CD4-positive, alpha-beta T cell treated with Interleukin-10 for 1 hour (primary cell): ENCODE data around the gene LRP1.

ENCODE experiments used
- DNase-seq: peaks from one replicate; pipeline ENCODE4 v3.0.0-alpha.2; 2020

LRP1 gene

DNA sequence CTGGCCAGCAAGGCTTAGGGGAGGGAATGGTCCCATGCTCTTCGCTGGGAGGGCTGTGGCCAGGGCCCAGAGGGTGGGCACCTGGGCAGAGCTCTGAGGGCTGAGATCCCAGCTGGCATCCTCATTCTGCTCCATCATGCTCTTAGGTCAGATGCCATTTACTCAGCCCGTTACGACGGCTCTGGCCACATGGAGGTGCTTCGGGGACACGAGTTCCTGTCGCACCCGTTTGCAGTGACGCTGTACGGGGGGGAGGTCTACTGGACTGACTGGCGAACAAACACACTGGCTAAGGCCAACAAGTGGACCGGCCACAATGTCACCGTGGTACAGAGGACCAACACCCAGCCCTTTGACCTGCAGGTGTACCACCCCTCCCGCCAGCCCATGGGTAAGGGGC lies 49.9 kb downstream of the LRP1 start:
- DNase-seq: no peak

DNA sequence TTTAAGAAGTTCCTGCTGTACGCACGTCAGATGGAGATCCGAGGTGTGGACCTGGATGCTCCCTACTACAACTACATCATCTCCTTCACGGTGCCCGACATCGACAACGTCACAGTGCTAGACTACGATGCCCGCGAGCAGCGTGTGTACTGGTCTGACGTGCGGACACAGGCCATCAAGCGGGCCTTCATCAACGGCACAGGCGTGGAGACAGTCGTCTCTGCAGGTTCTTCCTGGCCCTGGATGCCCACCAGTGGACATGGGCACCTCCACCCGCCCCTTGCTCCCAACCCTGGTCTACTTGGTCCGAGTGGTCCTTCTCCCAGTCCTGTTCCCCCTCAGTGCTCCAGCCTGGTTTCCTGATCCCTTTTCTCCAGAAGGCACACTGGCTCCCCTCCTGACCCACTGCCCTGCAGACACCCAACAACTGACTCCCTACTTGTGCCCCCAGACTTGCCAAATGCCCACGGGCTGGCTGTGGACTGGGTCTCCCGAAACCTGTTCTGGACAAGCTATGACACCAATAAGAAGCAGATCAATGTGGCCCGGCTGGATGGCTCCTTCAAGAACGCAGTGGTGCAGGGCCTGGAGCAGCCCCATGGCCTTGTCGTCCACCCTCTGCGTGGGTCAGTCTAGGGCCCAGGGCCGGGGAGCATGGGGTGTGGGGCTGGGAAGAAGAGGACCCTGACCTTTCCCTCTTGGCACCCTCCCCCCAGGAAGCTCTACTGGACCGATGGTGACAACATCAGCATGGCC lies 51.2 kb downstream of the LRP1 start:
- DNase-seq: no peak

DNA sequence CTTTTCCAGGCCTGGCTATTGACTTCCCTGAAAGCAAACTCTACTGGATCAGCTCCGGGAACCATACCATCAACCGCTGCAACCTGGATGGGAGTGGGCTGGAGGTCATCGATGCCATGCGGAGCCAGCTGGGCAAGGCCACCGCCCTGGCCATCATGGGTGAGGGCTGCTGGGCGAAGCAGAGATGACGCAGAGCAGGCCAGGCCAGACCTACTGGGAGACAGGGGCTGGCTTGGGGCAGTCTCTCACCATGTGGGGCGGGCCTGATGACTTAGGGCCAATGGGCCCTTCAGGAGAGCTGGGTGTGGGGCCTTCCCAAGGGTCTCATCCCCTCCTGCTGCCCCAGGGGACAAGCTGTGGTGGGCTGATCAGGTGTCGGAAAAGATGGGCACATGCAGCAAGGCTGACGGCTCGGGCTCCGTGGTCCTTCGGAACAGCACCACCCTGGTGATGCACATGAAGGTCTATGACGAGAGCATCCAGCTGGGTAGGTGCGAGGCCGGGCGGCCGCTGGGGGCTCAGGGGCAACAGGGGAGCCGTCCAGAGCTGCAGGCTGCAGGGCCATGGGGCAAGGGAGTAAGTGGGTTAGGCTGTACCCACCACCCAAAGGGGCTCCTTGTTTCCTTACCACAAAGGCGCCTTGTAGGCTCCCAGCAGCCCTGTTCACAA lies 52.2 kb downstream of the LRP1 start:
- no peak for DNase-seq

DNA sequence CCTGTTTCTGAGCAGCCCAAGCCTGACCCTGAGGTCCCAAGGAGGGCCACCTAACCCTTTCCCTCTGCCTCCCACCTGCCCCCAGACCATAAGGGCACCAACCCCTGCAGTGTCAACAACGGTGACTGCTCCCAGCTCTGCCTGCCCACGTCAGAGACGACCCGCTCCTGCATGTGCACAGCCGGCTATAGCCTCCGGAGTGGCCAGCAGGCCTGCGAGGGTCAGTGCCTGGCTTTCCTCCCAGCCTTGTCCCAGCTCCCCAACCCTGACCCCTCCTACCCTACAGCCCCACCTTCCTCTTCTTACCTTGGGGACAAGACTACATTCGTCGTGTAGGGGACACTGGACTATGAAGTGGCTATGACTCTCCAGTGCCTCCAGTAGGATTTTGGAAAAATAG lies 52.8 kb downstream of the LRP1 start:
- no peak for DNase-seq

DNA sequence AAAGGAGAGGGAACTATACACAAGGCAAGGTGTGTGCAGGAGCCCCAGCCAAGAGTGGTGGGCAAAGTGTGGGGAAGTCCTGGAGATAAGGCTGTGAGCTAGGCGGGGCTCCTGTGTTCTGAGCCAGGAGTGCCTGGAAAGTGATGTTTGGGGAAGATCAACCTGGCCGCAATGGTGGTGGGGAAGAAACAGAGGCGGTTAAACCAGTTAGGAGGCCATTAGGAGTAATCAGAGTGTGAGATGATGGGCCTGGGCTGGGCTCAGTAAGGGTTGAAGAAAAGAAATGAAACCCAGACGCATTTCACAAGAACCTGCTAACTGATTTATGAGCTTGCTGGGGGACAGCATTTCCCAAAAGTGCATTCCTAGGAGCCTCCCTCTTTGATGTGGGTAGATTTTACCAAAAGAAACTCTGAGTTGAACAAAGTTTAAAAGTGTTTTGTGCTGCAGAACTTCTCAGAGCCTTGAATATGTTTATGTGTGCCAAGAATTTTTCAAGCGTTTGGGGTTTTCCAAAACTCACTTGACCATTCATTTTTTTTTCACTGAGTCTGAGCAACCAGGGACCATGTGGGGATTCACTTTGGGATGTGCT lies 53.4 kb downstream of the LRP1 start:
- DNase-seq: no peak

DNA sequence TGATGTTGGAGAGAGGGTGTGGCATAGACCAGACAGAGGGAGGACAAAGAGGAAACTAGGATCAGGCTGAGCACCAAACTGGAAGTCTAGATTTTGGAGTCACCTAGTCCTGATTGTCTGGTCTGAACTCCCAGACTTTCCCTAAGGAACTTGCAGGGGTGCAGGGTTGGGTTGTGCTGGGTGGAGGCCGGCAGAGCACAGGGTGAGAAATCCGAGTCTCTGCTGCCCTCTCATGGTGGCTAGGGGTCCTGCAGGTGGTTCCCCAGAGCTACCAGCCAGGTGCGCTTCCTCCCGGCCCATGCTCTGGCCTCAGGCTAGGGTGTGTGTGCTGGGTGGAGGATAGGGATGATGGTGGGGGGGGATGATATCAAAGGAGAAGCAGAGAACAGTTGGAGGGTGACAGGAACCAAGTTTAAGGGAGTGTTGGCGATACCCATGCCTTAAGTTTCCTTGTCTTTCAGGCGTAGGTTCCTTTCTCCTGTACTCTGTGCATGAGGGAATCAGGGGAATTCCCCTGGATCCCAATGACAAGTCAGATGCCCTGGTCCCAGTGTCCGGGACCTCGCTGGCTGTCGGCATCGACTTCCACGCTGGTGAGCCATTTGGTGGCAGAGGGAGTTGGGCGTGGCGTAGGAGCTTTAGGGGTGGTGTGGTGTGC lies 54.8 kb downstream of the LRP1 start:
- DNase-seq: peak; percentile 80

DNA sequence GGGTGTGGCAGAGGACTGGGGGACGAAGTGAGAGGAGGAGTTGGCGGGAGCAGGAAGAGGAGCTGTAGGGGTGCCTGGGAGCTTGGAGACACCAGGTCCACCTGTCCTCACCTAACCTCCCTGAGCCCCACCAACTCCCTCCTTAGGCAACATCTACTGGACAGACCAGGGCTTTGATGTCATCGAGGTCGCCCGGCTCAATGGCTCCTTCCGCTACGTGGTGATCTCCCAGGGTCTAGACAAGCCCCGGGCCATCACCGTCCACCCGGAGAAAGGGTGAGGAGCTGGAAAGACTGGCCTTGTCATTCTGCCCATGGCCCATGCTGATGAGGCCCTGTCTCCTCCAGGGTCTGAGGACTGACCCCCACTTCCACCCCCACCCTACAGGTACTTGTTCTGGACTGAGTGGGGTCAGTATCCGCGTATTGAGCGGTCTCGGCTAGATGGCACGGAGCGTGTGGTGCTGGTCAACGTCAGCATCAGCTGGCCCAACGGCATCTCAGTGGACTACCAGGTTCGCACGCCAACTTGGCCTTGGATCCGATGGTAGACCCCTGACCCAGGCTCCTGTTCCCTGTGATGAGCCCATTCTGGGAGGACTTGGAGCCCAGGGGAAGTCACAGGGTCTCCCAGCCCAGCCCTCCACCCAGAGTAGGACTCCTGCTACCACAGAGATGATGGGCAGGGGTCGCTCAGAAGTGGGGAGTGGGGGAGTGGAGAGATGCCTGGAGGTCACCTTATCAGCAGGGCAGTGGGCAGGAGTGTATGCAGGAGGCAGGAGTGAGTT lies 55.8 kb downstream of the LRP1 start:
- DNase-seq: no peak

DNA sequence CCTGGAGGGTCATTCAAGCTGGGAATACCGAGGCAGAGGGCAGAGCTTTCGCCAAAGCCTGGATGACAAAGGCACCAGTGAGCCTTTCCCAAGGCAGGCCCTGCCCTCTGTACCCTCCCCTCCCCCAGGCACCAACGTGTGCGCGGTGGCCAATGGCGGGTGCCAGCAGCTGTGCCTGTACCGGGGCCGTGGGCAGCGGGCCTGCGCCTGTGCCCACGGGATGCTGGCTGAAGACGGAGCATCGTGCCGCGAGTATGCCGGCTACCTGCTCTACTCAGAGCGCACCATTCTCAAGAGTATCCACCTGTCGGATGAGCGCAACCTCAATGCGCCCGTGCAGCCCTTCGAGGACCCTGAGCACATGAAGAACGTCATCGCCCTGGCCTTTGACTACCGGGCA lies 57.1 kb downstream of the LRP1 start:
- no peak for DNase-seq

DNA sequence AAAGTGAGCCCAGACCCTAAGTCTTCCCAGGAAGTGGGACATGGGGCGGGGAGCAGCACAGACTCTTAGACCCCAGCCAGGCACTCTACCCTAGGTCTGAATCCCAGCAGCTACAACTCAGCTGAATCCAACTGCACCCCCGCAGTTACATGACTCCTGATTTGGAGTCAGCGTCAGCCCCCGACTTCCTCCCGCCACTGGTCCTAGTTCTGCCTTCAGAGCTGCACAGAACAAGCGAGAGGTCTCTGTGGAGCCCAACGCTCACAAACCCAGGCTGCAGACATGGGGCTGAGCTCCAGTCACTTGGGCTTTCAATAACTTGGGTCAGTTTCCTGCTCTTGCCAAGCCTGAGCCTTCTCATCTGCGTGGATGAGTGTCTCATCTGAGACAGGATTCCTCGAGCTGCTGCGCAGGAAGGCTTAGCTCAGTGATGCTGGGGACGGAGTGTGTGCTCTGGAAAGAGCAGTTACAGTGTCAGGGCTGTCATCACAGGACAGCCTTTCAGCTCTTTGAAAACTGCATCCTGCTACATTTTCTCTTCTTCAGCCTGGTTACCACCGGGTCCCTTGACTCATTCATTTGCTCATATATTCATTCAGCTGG lies 57.7 kb downstream of the LRP1 start:
- DNase-seq: no peak

DNA sequence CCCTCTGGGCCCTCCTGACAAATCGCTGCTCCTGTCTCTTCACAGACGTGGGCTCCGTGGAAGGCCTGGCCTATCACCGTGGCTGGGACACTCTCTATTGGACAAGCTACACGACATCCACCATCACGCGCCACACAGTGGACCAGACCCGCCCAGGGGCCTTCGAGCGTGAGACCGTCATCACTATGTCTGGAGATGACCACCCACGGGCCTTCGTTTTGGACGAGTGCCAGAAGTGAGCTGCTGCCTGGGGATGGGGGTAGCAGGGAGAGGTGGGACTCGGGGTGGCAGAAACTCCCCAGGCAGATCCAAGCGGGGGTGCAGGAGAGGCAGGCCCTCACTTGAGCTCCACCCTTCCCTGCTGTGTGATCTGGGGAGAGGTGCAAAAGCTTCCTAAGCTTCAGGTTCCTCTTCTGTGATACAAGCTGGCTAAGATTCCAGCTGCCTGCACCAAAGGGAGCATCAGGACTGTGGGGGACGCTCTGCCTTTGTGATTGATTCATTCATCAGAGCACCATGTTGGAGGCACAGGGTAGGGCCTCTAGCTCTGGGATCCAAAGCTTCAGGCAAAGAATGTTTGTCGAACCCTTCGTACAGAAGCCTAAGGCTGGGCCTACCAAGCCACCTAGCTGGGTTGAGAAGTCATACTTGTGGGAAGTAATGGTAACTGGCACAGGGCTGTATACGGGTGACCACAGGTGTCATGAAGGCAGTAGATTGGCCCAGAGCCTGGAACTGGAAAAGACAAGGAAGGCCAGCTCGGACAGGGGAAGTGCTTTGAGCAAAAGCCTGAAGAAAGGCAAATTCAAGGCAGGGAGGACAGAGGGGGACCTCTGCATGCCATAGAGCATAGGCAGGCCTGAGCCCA lies 59.2 kb downstream of the LRP1 start:
- DNase-seq: no peak

DNA sequence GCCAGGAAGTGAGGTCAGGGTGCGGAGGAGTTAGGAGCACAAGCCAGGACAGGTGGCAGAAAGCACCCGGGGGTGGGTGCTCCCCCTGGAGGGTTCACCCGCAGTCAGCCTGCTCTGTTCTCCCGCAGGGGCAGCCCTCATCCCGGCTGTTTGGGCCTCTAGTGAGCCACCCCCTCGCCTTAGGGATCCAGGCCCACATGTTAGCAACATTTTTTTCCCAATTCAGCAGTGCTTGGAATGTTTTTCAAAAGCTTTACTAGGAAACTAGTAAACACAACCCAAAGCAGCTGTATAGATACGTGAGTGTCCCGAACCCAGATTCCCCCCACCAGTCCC lies 59.8 kb downstream of the LRP1 start:
- no peak for DNase-seq

DNA sequence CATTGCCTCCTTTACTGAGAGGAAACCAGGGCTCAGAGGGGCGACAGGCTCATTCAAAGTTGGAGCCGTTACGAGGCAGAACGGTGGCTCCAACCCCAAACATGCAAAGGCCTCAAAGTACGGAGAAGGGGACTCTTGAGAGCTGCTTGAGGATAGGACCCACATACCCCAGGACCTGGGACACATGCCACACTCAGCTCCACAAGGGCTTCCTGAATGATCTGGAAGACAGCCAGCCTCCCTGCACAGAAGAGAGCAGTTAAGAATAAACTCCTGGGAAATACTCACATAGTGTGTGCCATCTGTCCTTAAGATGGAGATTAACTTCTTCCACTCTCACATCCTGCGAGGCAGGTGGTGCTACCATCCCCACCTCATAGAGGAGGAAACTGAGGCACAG lies 61.8 kb downstream of the LRP1 start:
- DNase-seq: no peak

DNA sequence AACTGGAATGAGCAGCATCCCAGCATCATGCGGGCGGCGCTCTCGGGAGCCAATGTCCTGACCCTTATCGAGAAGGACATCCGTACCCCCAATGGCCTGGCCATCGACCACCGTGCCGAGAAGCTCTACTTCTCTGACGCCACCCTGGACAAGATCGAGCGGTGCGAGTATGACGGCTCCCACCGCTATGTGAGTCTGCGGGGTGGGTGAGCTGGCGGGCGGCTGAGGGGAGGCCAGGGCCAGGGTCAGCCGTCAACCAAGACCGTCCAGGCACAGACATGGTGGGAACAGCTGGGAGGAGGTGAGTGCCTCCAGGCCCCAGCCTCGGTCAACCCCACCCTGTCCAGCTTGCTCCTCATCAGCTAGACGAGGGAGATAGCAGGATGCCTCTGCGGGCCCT lies 62.5 kb downstream of the LRP1 start:
- DNase-seq: no peak

DNA sequence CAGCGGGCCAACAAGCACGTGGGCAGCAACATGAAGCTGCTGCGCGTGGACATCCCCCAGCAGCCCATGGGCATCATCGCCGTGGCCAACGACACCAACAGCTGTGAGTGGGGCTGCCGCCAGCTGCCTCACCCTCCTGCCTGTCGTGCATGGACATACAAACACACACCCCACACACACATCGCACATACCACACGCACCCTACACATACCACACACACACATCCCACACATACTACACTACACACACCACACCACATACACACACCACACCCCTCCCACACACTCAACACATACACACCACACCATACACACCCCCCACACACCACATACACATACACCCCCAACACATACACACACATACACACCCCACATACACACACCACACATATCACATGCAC lies 63.1 kb downstream of the LRP1 start:
- no peak for DNase-seq

DNA sequence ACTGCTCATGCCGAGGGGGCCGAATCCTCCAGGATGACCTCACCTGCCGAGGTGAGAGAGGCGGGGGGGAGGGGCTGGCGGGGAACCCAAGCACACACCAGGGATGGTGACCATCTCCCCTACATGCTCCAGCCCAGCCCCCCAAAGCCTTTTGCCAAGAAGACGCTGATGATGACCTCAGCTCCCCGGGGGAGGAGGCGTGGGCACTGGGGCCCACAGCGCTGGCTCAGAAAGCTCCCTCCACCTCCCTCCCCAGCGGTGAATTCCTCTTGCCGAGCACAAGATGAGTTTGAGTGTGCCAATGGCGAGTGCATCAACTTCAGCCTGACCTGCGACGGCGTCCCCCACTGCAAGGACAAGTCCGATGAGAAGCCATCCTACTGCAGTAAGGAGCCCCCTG lies 64.6 kb downstream of the LRP1 start:
- no peak for DNase-seq

DNA sequence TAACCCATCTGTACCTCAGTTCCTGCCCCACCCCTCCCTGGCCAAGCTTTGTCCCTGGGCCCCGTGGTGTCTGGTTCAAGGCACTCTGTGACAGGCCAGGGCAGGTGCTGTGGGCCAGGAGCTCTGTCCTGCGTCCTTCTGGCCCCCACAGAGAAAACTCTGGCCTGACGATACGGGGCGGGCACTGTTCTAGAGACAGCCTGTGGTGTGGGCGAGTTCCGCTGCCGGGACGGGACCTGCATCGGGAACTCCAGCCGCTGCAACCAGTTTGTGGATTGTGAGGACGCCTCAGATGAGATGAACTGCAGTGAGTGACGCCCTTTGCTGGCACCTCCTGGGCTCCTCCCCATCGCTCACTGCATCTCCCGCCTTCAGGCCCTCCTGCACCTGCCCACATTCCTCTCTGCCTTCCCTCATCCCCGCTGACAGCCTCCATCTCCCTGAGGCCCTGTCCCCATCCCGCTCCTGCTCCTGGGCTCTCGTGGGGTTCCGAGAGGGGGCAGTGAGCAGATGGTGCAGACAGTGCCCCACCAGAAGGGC lies 65.5 kb downstream of the LRP1 start:
- DNase-seq: no peak

DNA sequence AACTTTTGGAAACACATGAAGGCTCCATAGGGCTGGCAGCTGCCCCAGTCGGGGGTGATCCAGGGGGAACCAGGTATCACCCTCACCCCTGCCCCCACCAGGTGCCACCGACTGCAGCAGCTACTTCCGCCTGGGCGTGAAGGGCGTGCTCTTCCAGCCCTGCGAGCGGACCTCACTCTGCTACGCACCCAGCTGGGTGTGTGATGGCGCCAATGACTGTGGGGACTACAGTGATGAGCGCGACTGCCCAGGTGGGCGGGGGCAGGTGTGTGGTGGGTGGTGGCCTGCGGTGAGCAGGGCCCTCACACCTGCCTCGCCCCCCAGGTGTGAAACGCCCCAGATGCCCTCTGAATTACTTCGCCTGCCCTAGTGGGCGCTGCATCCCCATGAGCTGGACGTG lies 66.0 kb downstream of the LRP1 start:
- DNase-seq: no peak

DNA sequence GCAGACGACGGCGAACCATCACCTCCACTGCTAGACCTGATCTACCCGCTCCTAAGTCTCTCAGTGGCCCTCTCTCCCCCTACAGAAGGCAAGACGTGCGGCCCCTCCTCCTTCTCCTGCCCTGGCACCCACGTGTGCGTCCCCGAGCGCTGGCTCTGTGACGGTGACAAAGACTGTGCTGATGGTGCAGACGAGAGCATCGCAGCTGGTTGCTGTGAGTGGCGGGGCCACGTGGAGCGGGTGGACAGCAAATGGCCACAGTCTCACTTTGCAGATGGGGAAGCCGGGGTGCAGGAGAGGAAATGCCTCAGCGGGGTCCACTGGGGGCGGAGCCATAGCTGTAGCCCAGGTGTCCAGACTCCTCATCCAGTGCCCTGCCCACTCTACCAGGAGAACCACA lies 66.9 kb downstream of the LRP1 start:
- DNase-seq: no peak

DNA sequence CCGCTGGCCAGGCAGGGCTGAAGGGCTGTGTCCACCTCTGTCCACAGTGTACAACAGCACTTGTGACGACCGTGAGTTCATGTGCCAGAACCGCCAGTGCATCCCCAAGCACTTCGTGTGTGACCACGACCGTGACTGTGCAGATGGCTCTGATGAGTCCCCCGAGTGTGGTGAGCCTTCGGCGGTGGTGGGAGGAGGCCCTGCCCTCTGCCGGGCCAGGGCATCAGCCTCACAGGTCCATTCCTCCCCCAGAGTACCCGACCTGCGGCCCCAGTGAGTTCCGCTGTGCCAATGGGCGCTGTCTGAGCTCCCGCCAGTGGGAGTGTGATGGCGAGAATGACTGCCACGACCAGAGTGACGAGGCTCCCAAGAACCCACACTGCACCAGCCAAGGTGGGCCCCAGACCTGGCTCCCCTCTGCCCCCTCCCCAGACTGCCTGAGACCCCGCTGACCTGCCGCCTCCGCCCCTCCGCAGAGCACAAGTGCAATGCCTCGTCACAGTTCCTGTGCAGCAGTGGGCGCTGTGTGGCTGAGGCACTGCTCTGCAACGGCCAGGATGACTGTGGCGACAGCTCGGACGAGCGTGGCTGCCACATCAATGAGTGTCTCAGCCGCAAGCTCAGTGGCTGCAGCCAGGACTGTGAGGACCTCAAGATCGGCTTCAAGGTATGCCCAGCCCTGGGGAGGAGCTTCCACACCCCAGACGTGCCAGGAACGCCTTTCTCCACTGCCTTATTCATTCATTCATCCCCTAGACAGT lies 67.5 kb downstream of the LRP1 start:
- no peak for DNase-seq

DNA sequence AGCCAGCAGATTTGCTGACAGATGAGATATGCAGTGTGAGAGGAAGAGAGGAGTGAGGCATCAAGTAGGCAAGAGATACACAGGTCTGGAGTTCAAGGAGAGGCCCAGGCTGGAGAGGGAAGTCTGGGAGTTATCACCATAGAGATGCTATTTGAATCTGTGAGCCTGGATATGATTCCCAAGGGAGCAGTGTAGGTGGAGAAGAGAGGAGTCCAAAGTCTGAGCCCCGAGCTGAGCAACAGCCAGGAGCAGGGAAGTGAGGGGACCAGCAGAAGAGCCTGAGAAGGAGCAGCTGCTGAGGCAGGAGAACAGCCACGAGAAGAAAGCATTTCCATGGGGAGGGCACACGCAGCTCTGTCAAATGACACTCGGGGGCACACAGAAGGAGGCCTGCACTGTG lies 68.2 kb downstream of the LRP1 start:
- DNase-seq: no peak

DNA sequence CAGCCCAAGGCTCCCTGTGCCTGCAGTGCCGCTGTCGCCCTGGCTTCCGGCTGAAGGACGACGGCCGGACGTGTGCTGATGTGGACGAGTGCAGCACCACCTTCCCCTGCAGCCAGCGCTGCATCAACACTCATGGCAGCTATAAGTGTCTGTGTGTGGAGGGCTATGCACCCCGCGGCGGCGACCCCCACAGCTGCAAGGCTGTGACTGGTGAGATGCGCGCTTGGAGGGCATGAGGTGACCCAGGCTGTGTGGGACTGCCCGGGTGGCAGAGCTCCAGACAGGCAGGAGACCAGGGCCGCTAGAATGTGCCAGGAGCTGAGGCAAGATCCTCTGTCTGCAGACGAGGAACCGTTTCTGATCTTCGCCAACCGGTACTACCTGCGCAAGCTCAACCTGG lies 68.7 kb downstream of the LRP1 start:
- DNase-seq: no peak
